Osteoblast (primary cell): Measurements from ENCODE around the gene PPP5C. TPM values are rescaled to one million over a fixed set of nuclear protein-coding genes. Genes with fewer than 3 reads are reported as not detected.

Experiments
- DNase-seq: peaks from one replicate; pipeline ENCODE4 v3.0.0; 2011; ENCODE audit warnings: low spot score, mixed read lengths; ENCODE audit not compliant: insufficient read length; ENCODE audit errors: missing footprints
- H2AFZ ChIP-seq: 2 replicates; pipeline ENCODE4 v1.6.0; 2011; ENCODE audit warnings: mild to moderate bottlenecking, low read length
- H3K27ac ChIP-seq: 2 replicates; pipeline ENCODE4 v1.5.1; 2011; ENCODE audit warnings: mild to moderate bottlenecking, low read depth, low read length, moderate library complexity
- H3K27me3 ChIP-seq: 2 replicates; pipeline ENCODE4 v1.6.0; 2012; ENCODE audit warnings: mild to moderate bottlenecking, control low read depth, inconsistent platforms, low read length, moderate library complexity; ENCODE audit not compliant: insufficient read depth
- H3K36me3 ChIP-seq: 2 replicates; pipeline ENCODE4 v1.5.1; 2011; ENCODE audit warnings: mild to moderate bottlenecking, low read length, control low read depth, moderate library complexity; ENCODE audit not compliant: insufficient read depth
- H3K4me1 ChIP-seq: 2 replicates; pipeline ENCODE4 v1.5.1; 2011; ENCODE audit warnings: mild to moderate bottlenecking, low read length, control low read depth, moderate library complexity; ENCODE audit not compliant: insufficient read depth
- H3K4me2 ChIP-seq: 2 replicates; pipeline ENCODE4 v1.6.0; 2011; ENCODE audit warnings: mild to moderate bottlenecking, low read length; ENCODE audit not compliant: insufficient read depth
- H3K4me3 ChIP-seq: fragments of 200-600 bp; sonication (generic); 3 replicates; pipeline ENCODE4 v1.5.1; 2012; ENCODE audit warnings: mild to moderate bottlenecking, low read length, inconsistent platforms; ENCODE audit not compliant: insufficient read depth
- H3K79me2 ChIP-seq: 2 replicates; pipeline ENCODE4 v1.6.0; 2012; ENCODE audit warnings: mild to moderate bottlenecking, low read length, control low read depth, inconsistent platforms; ENCODE audit not compliant: insufficient read depth
- H3K9me3 ChIP-seq: 2 replicates; pipeline ENCODE4 v1.5.1; 2011; ENCODE audit warnings: low read depth, low read length, control low read depth
- H4K20me1 ChIP-seq: 2 replicates; pipeline ENCODE4 v1.6.0; 2012; ENCODE audit warnings: mild to moderate bottlenecking, low read length, control low read depth; ENCODE audit not compliant: insufficient read depth
- CTCF ChIP-seq: IDR thresholded peaks from 2 replicates; pipeline ENCODE4 v1.5.1; 2011; ENCODE audit warnings: mild to moderate bottlenecking, low read depth, low read length, moderate library complexity; ENCODE audit errors: extremely low read depth
- total RNA-seq: library from RNA; depleted of rRNA; stranded (reverse); fragments of >200 nt; gene quantifications from 2 replicates; pipeline ENCODE4 v1.2.3, GENCODE V29; 2012

The PPP5C gene
- total RNA-seq, 1 donor, result 36.6 TPM

- peak; percentile 52 for DNase-seq
- peaks cover 11% of the 10 kb centered on the region for H3K79me2 ChIP-seq
- H3K36me3 ChIP-seq, result no peaks in the 10 kb centered on the region
- H3K9me3 ChIP-seq, result no peaks in the 10 kb centered on the region
- no peak overlapping the region for H3K27ac ChIP-seq
- H3K4me2 ChIP-seq, result peak overlapping the region; percentile 83
- no peak overlapping the region for H2AFZ ChIP-seq
- H3K4me3 ChIP-seq, result peak overlapping the region; percentile 73
- no peak for TF ChIP-seq CTCF
- peaks cover 13% of the 10 kb centered on the region for H3K4me1 ChIP-seq
- H4K20me1 ChIP-seq, result peaks cover 11% of the 10 kb centered on the region
- peaks cover 10% of the 10 kb centered on the region for H3K27me3 ChIP-seq
Observed at GRCh38 chr19:46411088-46411924, 64.4 kb downstream of the PPP5C start.

- Histone ChIP-seq H3K79me2 (peaks cover 11% of the 10 kb centered on the region), H2AFZ (no peak overlapping the region), H3K4me2 (peak overlapping the region; percentile 83), H3K27ac (no peak overlapping the region), H3K27me3 (peaks cover 9% of the 10 kb centered on the region), H3K9me3 (no peaks in the 10 kb centered on the region), H3K36me3 (no peaks in the 10 kb centered on the region), H3K4me3 (peak overlapping the region; percentile 73), H4K20me1 (peaks cover 11% of the 10 kb centered on the region), H3K4me1 (peaks cover 14% of the 10 kb centered on the region)
- DNase-seq, result peak; percentile 47
- TF ChIP-seq CTCF, result no peak
Observed at GRCh38 chr19:46411925-46412649, 65.2 kb downstream of the PPP5C start.

GRCh38 chr19:46412650-46413261, 65.9 kb downstream of the PPP5C start:
- Histone ChIP-seq H3K9me3 (no peaks in the 10 kb centered on the region), H3K36me3 (no peaks in the 10 kb centered on the region), H3K27me3 (peaks cover 4% of the 10 kb centered on the region), H2AFZ (peak overlapping the region; percentile 75), H4K20me1 (peaks cover 11% of the 10 kb centered on the region), H3K27ac (no peak overlapping the region), H3K4me2 (peak overlapping the region; percentile 83), H3K79me2 (peaks cover 11% of the 10 kb centered on the region), H3K4me3 (peak overlapping the region; percentile 73), H3K4me1 (peaks cover 14% of the 10 kb centered on the region)
- peak; percentile 62 for DNase-seq
- TF ChIP-seq CTCF, result no peak
